ENCODE measurements around the gene ZNF521. TPM values are rescaled to one million over a fixed set of nuclear protein-coding genes. Genes with fewer than 3 reads are reported as not detected.
"Not testable (repeated sequence)": the region's sequence is repeated elsewhere in the genome, so short reads cannot be mapped to it uniquely, and the experiment has no call there.

The ZNF521 gene
- total RNA-seq, 6 donors from 2014 or later = 4.7 to 37.7 (median 13.8) TPM

DNA sequence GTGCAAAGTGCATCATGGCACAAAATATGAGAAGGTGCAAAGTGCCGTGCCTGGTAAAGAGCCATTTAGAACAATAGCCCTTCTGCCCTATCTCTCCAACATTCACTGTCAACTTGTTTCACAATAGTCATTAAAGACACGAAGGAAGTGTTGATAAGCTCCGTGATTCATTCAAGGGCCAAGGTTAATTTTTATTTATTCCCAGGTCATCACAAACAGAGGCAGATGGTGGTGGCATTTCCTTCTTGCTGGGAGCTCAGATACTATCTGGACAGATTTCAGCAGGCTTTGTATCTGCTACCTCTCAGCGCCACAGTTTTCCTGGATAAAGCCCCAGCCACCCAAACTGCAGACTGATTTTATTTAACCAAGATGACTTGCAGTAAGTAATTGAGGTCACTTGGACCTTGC, 309.3 kb downstream of the ZNF521 start:
- 32 to 46% methylated on average over 4 of the region's 4 CpGs for WGBS, 2 donors
- Histone ChIP-seq H3K9me3 (no peaks in the 10 kb centered on the region), H3K36me3 (no peaks in the 10 kb centered on the region), H3K27me3 (no peaks in the 10 kb centered on the region), H3K4me1 (peaks cover 0 to 3% (median 0%) of the 10 kb centered on the region in 4 donors), H3K27ac (no peak overlapping the region), H3K4me3 (no peak overlapping the region)
- TF ChIP-seq EP300 (IDR thresholded peaks at IDR 0.05) = no peak
- TF ChIP-seq POLR2A (IDR thresholded peaks at IDR 0.05) = no peak
- peak in 1 of 2 donors; percentile 27 for TF ChIP-seq POLR2AphosphoS5 (IDR thresholded peaks at IDR 0.05)
- TF ChIP-seq, protein P1, sequence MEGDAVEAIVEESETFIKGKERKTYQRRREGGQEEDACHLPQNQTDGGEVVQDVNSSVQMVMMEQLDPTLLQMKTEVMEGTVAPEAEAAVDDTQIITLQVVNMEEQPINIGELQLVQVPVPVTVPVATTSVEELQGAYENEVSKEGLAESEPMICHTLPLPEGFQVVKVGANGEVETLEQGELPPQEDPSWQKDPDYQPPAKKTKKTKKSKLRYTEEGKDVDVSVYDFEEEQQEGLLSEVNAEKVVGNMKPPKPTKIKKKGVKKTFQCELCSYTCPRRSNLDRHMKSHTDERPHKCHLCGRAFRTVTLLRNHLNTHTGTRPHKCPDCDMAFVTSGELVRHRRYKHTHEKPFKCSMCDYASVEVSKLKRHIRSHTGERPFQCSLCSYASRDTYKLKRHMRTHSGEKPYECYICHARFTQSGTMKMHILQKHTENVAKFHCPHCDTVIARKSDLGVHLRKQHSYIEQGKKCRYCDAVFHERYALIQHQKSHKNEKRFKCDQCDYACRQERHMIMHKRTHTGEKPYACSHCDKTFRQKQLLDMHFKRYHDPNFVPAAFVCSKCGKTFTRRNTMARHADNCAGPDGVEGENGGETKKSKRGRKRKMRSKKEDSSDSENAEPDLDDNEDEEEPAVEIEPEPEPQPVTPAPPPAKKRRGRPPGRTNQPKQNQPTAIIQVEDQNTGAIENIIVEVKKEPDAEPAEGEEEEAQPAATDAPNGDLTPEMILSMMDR (IDR thresholded peaks at IDR 0.05) = no peak
- DNase-seq = no peak
- ATAC-seq (ENCODE audit: low FRiP score in 2 of 2) = no peak

DNA sequence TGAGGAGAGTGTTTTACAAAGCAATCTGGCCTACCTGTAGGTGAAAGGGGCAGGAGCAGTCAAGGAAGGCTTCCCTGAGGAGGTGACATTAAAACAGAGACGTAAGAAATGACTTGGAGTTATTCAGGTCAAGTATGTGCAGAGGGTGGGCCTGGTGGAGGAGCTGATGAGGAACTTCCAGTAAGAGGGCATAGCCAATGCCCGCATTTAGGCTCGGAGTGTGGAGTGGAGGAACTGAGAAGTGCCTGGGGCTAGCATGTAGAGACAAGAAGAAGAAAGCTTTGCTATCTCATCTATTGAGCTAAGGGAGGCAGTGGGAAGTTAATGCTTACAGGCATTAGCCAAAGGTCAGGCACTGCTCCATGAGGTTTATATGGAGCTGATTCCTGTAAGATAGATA, 312.2 kb downstream of the ZNF521 start:
- TF ChIP-seq, protein P1 (IDR thresholded peaks at IDR 0.05) = no peak
- TF ChIP-seq POLR2AphosphoS5 (IDR thresholded peaks at IDR 0.05) (no peak), EP300 (IDR thresholded peaks at IDR 0.05) (no peak), POLR2A (IDR thresholded peaks at IDR 0.05) (no peak)
- 75 to 88% methylated on average over 3 of the region's 3 CpGs for WGBS, 2 donors
- no peaks in the 10 kb centered on the region for H3K36me3 ChIP-seq
- no peaks in the 10 kb centered on the region for H3K9me3 ChIP-seq
- no peaks in the 10 kb centered on the region for H3K27me3 ChIP-seq
- no peak for ATAC-seq (ENCODE audit: low FRiP score in 2 of 2)
- no peak for DNase-seq
- H3K4me1 ChIP-seq = peaks cover 0 to 3% (median 0%) of the 10 kb centered on the region in 4 donors
- H3K27ac ChIP-seq = no peak overlapping the region
- no peak overlapping the region for H3K4me3 ChIP-seq

DNA sequence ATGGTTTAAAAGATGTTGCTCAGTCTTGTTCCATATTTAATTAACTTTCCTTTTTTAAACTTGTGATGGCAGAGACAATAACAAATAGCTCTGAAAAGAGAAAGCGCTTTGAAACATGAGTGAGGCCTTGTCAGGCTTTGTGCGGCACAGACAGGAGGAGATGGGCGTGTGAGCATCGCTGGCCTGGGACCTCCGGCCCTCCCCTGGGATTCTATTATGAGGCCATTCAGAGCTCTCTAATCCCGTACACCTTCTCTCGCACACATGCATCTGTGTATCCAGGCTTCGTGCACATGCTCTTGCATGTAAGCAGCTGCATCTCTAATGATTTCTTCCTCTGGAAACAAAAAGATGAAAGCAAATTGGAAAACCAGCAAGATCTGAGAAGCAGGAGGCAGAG, 313.7 kb downstream of the ZNF521 start:
- no peak for TF ChIP-seq EP300 (IDR thresholded peaks at IDR 0.05)
- TF ChIP-seq, protein P1 (IDR thresholded peaks at IDR 0.05) = no peak
- no peak for TF ChIP-seq POLR2AphosphoS5 (IDR thresholded peaks at IDR 0.05)
- no peak for TF ChIP-seq POLR2A (IDR thresholded peaks at IDR 0.05)
- Histone ChIP-seq H3K9me3 (no peaks in the 10 kb centered on the region), H3K27me3 (no peaks in the 10 kb centered on the region), H3K4me3 (no peak overlapping the region), H3K27ac (no peak overlapping the region), H3K4me1 (peaks cover 0 to 3% (median 0%) of the 10 kb centered on the region in 4 donors), H3K36me3 (no peaks in the 10 kb centered on the region)
- WGBS, 2 donors = 94% methylated on average over 8 of the region's 8 CpGs
- peak in 1 of 2 donors; percentile 41 for DNase-seq
- ATAC-seq (ENCODE audit: low FRiP score in 2 of 2) = no peak

DNA sequence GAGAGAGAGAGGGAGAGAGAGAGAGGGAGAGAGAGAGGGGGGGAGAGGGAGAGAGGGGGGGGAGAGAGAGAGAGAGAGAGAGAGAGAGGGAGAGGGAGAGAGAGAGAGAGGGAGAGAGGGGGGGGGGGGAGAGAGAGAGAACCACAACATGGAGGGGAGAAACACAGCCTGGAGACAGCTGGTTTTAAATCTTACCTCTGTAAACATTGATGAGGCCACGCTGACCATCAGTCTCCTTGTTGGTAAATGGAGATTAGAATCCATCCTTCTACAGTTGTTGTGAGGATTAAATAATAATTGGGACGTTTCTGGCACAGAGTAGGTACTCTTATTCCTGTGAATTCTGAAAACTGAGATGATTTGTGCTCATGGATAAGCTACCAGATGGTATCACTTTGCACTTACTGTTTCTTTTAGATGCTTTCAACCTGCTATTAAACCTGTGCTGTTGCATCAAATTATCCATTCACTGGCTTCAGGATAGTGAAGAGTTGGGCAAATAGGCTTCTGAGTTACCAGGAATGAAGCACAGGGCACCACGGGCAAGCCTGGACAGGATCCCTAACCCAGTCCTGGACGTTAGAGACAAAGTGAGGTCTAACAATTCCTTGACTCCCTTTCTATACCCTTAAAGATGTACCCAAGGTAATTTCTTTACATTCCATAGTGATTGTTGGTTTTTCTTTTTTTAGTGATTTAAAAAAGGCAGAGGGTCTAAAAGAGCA, 318.1 kb downstream of the ZNF521 start:
- Histone ChIP-seq H3K9me3 (no peaks in the 10 kb centered on the region), H3K36me3 (no peaks in the 10 kb centered on the region), H3K27ac (no peak overlapping the region), H3K4me3 (no peak overlapping the region), H3K4me1 (no peaks in the 10 kb centered on the region), H3K27me3 (no peaks in the 10 kb centered on the region)
- ATAC-seq (ENCODE audit: low FRiP score in 2 of 2) (no peak), DNase-seq (no peak)
- no peak for TF ChIP-seq POLR2A (IDR thresholded peaks at IDR 0.05)
- no peak for TF ChIP-seq EP300 (IDR thresholded peaks at IDR 0.05)
- TF ChIP-seq, protein P1 (IDR thresholded peaks at IDR 0.05) = no peak
- TF ChIP-seq POLR2AphosphoS5 (IDR thresholded peaks at IDR 0.05) = no peak
- 69 to 75% methylated on average over 4 of the region's 4 CpGs for WGBS, 2 donors

DNA sequence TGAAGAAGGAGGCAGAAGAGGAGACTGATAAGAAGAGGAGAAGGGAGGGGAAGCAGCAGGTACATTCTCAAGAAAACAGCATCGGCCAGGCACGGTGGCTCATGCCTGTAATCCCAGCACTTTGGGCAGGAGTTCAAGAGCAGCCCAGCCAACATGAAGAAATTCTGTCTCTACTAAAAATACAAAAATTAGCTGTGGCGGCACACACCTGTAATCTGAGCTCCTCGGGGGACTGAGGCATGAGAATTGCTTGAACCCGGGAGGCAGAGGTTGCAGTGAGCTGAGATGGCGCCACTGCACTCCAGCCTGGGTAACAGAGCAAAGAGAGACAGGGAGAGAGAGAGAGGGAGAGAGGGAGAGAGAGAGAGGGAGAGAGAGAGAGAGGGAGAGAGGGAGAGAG, 318.8 kb downstream of the ZNF521 start:
- not testable (repeated sequence) for H3K27ac ChIP-seq; ATAC-seq (ENCODE audit: low FRiP score in 2 of 2); H3K27me3 ChIP-seq; H3K4me1 ChIP-seq; H3K4me3 ChIP-seq; H3K9me3 ChIP-seq; H3K36me3 ChIP-seq; DNase-seq
- WGBS, 2 donors = 54 to 55% methylated on average over 6 of the region's 6 CpGs

Data from upper lobe of left lung (tissue), 6 donors.